Smooth muscle cell (in vitro differentiated cells): ENCODE results near the gene KDM2B. TPM values are rescaled to one million over a fixed set of nuclear protein-coding genes. Genes with fewer than 3 reads are reported as not detected.
"Not testable (repeated sequence)": the region's sequence is repeated elsewhere in the genome, so short reads cannot be mapped to it uniquely, and the experiment has no call there.

ENCODE experiments used
- DNase-seq: peaks from one replicate; lab custom pipeline; 2025; ENCODE audit not compliant: unreplicated experiment; lab: John Stamatoyannopoulos, UW
- H2AFZ ChIP-seq: fragments of 200-600 bp; sonication (generic); 2 replicates; pipeline ENCODE4 v1.6.0; 2016; ENCODE audit warnings: antibody characterized with exemption, low read depth, mild to moderate bottlenecking
- H3F3A ChIP-seq: fragments of 200-600 bp; sonication (generic); 2 replicates; pipeline ENCODE4 v1.6.0; 2017; ENCODE audit warnings: antibody characterized with exemption, low read depth
- H3K27ac ChIP-seq: fragments of 200-600 bp; sonication (generic); 2 replicates; pipeline ENCODE4 v1.5.1; 2016; ENCODE audit warnings: low read depth, mild to moderate bottlenecking
- H3K27me3 ChIP-seq: fragments of 200-600 bp; sonication (generic); 2 replicates; pipeline ENCODE4 v1.6.1; 2016; ENCODE audit warnings: low read depth, mild to moderate bottlenecking
- H3K36me3 ChIP-seq: fragments of 200-600 bp; sonication (generic); 2 replicates; pipeline ENCODE4 v1.5.1; 2016; ENCODE audit warnings: low read depth
- H3K4me1 ChIP-seq: fragments of 200-600 bp; sonication (generic); 2 replicates; pipeline ENCODE4 v1.5.1; 2016; ENCODE audit warnings: low read depth
- H3K4me2 ChIP-seq: fragments of 200-600 bp; sonication (generic); 2 replicates; pipeline ENCODE4 v1.6.0; 2016; ENCODE audit warnings: mild to moderate bottlenecking
- H3K4me3 ChIP-seq: fragments of 200-600 bp; sonication (generic); 2 replicates; pipeline ENCODE4 v1.5.1; 2016; ENCODE audit warnings: mild to moderate bottlenecking
- H3K79me2 ChIP-seq: fragments of 200-600 bp; sonication (generic); 2 replicates; pipeline ENCODE4 v1.6.0; 2016; ENCODE audit warnings: low read depth, mild to moderate bottlenecking
- H3K9ac ChIP-seq: fragments of 200-600 bp; sonication (generic); 2 replicates; pipeline ENCODE4 v1.6.0; 2016; ENCODE audit warnings: low read depth
- H3K9me3 ChIP-seq: fragments of 200-600 bp; sonication (generic); replicated peaks from 2 replicates; pipeline ENCODE4 v1.5.1; 2016; ENCODE audit warnings: low read depth
- H4K20me1 ChIP-seq: fragments of 200-600 bp; sonication (generic); 2 replicates; pipeline ENCODE4 v1.6.0; 2016; ENCODE audit warnings: low read depth
- WGBS: methylation state at CpG from one replicate; pipeline ENCODE4 v1.1.7; 2016; ENCODE audit warnings: low lambda C conversion rate; 5-methylcytosine and 5-hydroxymethylcytosine counted together
- polyA plus RNA-seq: library from polyadenylated mRNA; unstranded; fragments of >200 nt; fragmentation: Nextera tagmentation; extraction: Ambion mirVana; gene quantifications from 2 replicates; pipeline ENCODE4 v1.2.1, GENCODE V29; 2016
- total RNA-seq: library from RNA; depleted of rRNA; stranded (reverse); fragments of >200 nt; gene quantifications from 2 replicates; pipeline ENCODE4 v1.2.3, GENCODE V29; 2014
- TF ChIP-seq, protein P1 (sequence below): fragments of 200-600 bp; sonication (generic); IDR thresholded peaks from 2 replicates; pipeline ENCODE4 v1.5.1; 2017; ENCODE audit warnings: borderline replicate concordance, mild to moderate bottlenecking, antibody characterized with exemption; ENCODE audit not compliant: insufficient read depth, poor library complexity, severe bottlenecking

Gene KDM2B
- total and polyA plus RNA-seq, 2 experiments from 2014 or later: 16.3 to 34.9 TPM

DNA sequence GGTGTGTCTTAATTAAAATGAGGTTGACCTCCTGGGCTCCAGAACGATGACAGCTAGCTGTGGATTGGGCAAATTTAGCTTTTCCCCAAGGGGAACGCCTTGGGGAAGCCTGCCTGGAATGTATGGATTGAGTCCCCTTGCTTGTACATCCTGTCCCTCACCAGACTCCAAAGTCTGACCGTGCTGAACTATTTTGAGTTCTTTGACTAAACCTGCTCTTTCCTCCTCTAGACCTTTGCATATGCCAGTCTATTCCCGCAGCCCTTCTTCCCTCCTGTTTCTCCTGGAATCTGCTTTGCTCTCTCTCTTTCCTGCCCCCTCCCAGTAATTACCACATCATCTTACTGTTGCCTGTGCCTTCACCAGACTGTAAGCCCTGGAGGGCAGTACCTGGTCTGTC lies 11.5 kb upstream of the KDM2B start:
- Histone ChIP-seq H3K27ac (no peak overlapping the region), H3K79me2 (no peaks in the 10 kb centered on the region), H3K36me3 (no peaks in the 10 kb centered on the region), H3K27me3 (no peaks in the 10 kb centered on the region), H3K9ac (no peak overlapping the region), H3K4me3 (no peak overlapping the region), H3K4me2 (no peak overlapping the region), H3K4me1 (peaks cover 9% of the 10 kb centered on the region), H2AFZ (no peak overlapping the region), H3F3A (peaks cover 4% of the 10 kb centered on the region), H4K20me1 (no peaks in the 10 kb centered on the region), H3K9me3 (no peaks in the 10 kb centered on the region)
- DNase-seq: no peak
- 76% methylated on average over 4 of the region's 4 CpGs for WGBS
- TF ChIP-seq, protein P1, sequence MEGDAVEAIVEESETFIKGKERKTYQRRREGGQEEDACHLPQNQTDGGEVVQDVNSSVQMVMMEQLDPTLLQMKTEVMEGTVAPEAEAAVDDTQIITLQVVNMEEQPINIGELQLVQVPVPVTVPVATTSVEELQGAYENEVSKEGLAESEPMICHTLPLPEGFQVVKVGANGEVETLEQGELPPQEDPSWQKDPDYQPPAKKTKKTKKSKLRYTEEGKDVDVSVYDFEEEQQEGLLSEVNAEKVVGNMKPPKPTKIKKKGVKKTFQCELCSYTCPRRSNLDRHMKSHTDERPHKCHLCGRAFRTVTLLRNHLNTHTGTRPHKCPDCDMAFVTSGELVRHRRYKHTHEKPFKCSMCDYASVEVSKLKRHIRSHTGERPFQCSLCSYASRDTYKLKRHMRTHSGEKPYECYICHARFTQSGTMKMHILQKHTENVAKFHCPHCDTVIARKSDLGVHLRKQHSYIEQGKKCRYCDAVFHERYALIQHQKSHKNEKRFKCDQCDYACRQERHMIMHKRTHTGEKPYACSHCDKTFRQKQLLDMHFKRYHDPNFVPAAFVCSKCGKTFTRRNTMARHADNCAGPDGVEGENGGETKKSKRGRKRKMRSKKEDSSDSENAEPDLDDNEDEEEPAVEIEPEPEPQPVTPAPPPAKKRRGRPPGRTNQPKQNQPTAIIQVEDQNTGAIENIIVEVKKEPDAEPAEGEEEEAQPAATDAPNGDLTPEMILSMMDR: no peak

DNA sequence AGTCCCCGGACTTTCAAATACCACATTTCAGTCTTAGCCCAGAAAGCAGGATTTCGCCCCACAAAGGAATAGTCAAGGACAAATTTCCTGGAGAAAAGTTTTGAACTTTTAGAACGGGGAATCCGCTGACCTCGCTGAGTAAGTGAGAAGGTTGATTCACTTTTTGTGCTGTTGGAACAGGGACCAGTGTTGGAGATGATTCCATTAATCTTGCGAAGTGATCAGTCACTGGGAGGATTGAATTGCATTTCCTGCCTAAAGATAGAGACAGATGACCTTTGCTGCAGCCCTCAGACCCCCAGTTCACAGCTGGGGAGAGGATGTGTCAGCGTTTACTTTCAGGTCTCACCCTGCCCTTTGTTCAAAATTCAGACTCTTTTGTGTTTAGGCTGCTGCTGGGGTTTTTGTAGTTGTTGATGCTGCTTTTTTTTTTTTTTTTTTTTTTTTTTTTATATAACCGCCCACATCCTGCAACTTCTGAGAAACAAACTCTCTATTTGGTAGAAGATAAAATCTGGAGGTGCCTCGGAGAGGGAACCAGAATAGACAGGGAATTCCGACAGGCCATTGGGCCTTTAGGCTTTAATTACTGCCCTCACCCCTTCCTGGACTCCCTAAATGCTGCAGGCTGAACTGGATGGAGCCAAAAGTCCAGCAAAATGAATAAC lies 9.8 kb upstream of the KDM2B start:
- DNase-seq: no peak
- Histone ChIP-seq H3K27ac (peak overlapping the region; percentile 84), H3K4me3 (peak overlapping the region; percentile 43)

DNA sequence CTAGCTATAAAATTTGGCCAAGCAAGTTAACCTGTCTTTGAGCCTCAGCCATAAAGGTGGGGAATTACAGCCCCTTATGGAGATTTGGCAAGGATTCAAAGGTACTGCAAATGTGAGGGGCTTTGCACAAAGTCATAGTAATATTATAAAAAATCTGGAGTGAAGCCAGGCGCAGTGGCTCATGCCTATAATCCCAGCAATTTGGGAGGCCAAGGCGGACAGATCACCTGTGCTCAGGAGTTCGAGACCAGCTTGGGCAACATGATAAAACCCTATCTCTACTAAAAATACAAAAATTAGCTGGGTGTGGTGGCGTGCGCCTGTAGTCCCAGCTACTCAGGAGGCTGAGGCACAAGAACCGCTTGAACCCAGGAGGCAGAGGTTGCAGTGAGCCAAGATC lies 4.1 kb upstream of the KDM2B start:
- H3K4me3 ChIP-seq, H3K9me3 ChIP-seq, H3F3A ChIP-seq, H3K4me2 ChIP-seq, H2AFZ ChIP-seq, H3K9ac ChIP-seq, DNase-seq, H3K36me3 ChIP-seq, H3K27ac ChIP-seq, H3K27me3 ChIP-seq, H3K79me2 ChIP-seq, H4K20me1 ChIP-seq: not testable (repeated sequence)
- H3K4me1 ChIP-seq: peaks cover 19% of the 10 kb centered on the region
- 98% methylated on average over 6 of the region's 6 CpGs for WGBS

More for the DNA sequence above, 9.8 kb upstream of the KDM2B start:
- H3K4me1 ChIP-seq: peaks cover 9% of the 10 kb centered on the region
- no peaks in the 10 kb centered on the region for H3K36me3 ChIP-seq
- H3K9me3 ChIP-seq: no peaks in the 10 kb centered on the region
- WGBS: 51% methylated on average over 10 of the region's 10 CpGs
- no peaks in the 10 kb centered on the region for H4K20me1 ChIP-seq
- H3K9ac ChIP-seq: peak overlapping the region; percentile 71
- no peaks in the 10 kb centered on the region for H3K79me2 ChIP-seq
- H3K27me3 ChIP-seq: no peaks in the 10 kb centered on the region
- TF ChIP-seq, protein P1: no peak
- H3K4me2 ChIP-seq: peak overlapping the region; percentile 87
- H2AFZ ChIP-seq: peak overlapping the region; percentile 99
- peaks cover 4% of the 10 kb centered on the region for H3F3A ChIP-seq

DNA sequence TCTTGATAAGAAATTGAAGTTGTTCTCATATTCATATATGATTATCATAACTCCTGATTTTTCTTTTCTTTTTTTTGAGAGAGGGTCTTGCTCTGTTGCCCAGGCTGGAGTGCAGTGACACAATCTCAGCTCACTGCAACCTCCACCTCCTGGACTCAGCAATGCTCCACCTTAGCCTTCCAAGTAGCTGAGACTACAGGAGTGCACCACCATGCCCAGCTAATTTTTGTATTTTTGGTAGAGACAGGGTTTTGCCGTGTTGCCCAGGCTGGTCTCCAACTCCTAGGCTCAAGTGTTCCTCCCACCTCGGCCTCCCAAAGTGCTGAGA lies 2.5 kb upstream of the KDM2B start:
- H3K4me2 ChIP-seq, H3K79me2 ChIP-seq, H2AFZ ChIP-seq, H3F3A ChIP-seq, DNase-seq, H3K9me3 ChIP-seq, H4K20me1 ChIP-seq, H3K4me3 ChIP-seq, H3K36me3 ChIP-seq, H3K27me3 ChIP-seq, H3K9ac ChIP-seq, H3K27ac ChIP-seq: not testable (repeated sequence)
- H3K4me1 ChIP-seq: peaks cover 19% of the 10 kb centered on the region
- WGBS: 84% methylated on average over 2 of the region's 2 CpGs
